C4-2B (cell line): ENCODE measurements around the gene PDGFB.

ENCODE experiments used
- ZFX ChIP-seq: fragments of 450-650 bp; IDR thresholded peaks from 2 replicates; pipeline ENCODE4 v1.6.1; 2017
- TF ChIP-seq, protein P1 (sequence below): fragments of 450-650 bp; conservative IDR thresholded peaks from 2 replicates; pipeline ENCODE4 v1.5.1; 2017; ENCODE audit warnings: mild to moderate bottlenecking

DNA sequence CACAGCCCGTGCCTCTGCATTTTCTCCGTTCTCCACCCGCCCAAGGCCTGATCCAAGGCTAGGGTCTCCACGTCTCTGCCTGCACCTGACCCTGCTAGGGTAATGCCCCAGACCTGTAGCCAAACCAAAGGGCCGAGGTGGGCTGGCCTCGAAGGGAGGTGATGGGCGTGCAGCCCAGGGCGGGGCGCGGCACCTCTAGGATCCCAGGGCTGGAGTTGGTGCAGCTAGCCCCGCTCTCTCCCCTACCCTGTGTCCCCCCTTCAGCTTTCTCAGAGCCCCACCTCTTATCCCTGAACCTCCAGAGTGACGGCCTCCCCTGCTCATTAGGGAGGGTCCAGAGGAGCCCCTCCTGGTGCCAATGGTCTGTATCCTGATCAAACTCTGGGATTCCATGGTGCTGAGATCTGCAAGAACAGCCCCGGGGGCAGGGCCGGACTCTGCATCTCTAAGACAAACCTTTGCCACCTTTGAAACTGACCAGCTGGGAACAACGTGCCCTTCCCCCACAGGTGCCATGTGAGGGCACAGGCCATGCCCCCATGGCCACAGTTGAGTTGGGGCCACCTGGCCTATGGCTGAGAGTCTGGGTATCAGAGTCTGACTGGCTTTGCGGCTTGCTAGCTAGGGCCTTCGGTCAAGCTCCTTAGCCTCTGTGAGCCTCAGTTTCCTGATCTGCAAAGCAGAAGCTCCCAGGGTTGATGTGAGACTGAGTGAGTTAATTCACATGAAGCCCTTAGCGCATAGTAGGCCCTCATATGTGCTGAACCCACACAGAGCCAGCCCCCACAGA, 69.2 kb downstream of the PDGFB start:
- TF ChIP-seq, protein P1, sequence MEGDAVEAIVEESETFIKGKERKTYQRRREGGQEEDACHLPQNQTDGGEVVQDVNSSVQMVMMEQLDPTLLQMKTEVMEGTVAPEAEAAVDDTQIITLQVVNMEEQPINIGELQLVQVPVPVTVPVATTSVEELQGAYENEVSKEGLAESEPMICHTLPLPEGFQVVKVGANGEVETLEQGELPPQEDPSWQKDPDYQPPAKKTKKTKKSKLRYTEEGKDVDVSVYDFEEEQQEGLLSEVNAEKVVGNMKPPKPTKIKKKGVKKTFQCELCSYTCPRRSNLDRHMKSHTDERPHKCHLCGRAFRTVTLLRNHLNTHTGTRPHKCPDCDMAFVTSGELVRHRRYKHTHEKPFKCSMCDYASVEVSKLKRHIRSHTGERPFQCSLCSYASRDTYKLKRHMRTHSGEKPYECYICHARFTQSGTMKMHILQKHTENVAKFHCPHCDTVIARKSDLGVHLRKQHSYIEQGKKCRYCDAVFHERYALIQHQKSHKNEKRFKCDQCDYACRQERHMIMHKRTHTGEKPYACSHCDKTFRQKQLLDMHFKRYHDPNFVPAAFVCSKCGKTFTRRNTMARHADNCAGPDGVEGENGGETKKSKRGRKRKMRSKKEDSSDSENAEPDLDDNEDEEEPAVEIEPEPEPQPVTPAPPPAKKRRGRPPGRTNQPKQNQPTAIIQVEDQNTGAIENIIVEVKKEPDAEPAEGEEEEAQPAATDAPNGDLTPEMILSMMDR: no peak
- no peak for TF ChIP-seq ZFX
